ENCODE data around the gene EID1.

The EID1 gene

DNA sequence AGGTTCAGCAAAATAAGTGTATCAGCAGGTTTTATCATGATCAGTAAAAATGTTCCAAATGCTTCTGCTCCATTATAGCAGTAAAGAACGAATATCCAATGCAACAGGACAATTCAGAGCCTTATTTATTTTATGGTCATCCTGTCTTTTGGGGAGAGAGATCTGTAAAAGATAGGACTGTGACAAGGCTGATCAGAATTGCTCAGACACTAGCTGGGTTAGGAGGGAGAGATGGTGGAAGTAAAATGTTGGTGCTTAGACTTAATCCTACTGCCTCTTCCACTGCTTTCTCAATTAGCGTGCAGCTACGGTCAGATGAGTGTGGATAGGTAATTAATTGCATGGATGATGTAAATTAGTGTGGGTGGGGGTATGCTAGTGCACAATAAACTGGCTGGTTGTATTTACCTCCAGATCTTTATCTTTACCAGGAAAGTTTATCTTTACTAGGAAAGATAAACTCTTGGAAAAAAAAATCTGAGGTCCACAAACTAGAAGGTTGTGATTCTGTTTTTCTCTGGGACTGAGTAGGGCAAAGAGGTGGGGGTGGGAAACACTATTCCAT lies 2.2 kb downstream of the EID1 start:
- DNase-seq (ENCODE audit: low read depth): no peak
- no peak overlapping the region for H3K4me3 ChIP-seq (ENCODE audit: low read depth, low read length)
- TF ChIP-seq, protein P1, sequence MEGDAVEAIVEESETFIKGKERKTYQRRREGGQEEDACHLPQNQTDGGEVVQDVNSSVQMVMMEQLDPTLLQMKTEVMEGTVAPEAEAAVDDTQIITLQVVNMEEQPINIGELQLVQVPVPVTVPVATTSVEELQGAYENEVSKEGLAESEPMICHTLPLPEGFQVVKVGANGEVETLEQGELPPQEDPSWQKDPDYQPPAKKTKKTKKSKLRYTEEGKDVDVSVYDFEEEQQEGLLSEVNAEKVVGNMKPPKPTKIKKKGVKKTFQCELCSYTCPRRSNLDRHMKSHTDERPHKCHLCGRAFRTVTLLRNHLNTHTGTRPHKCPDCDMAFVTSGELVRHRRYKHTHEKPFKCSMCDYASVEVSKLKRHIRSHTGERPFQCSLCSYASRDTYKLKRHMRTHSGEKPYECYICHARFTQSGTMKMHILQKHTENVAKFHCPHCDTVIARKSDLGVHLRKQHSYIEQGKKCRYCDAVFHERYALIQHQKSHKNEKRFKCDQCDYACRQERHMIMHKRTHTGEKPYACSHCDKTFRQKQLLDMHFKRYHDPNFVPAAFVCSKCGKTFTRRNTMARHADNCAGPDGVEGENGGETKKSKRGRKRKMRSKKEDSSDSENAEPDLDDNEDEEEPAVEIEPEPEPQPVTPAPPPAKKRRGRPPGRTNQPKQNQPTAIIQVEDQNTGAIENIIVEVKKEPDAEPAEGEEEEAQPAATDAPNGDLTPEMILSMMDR (IDR thresholded peaks at IDR 0.05; ENCODE audit: low read depth, low read length, missing control alignments): no peak

DNA sequence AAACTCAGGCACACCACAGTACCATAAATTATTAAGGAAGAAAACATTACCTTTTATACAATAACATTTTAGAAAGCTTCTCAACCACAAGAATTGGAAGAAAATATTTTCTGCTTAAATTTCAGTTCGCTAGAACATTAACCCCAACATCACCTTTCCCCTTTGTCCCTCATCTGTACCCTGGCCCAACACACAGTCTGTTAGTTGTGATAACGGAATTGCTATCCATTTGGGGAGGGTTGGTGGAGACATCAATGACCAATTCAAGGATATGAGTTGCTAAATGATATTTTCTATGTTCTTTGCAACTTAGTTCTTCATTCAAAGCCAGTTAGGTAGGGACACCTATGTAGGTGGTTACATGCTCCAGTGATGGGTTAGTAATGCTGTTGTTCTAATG lies 5.8 kb downstream of the EID1 start:
- no peak for DNase-seq (ENCODE audit: low read depth)
- TF ChIP-seq, protein P1 (IDR thresholded peaks at IDR 0.05; ENCODE audit: low read depth, low read length, missing control alignments): no peak

DNA sequence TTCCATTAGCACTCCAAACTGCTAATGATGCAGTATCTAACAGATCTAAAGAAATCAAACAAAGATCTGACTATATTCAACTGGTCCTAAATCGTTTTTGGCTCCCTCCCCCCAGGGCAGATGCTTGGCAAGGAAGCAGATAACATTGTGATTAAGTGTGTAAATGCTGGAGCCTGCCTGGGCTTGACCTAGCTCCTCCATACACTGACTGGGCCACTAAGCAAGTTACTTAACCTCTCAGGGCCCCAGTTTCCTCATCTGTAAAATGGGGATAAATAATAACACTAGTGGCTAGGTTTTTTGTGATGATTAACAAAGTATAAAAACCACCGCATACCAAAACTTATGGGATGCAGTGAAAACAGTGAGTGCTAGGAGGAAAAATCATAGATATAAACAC lies 9.2 kb downstream of the EID1 start:
- no peak for DNase-seq (ENCODE audit: low read depth)
- no peak overlapping the region for H3K4me3 ChIP-seq (ENCODE audit: low read depth, low read length)
- TF ChIP-seq, protein P1 (IDR thresholded peaks at IDR 0.05; ENCODE audit: low read depth, low read length, missing control alignments): no peak

More for the DNA sequence above, 5.8 kb downstream of the EID1 start:
- H3K4me3 ChIP-seq (ENCODE audit: low read depth, low read length): no peak overlapping the region

DNA sequence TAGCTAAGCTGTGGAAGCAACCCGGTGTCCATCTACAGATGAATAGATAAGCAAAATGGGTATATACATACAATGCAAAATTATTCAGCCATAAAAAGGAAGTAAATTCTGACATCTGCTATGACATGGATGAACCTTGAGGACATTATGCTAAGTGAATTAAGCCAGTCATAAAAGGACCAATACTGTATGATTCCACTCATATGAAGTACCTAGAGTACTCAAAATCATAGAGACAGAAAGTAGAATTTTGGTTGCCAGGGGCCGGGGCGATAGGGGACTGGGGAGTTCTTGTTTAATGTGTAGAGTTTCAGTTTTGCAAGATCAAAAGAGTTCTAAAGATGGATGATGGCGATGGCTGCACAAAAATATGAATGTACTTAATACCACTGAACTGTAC lies 10.3 kb downstream of the EID1 start:
- H3K4me3 ChIP-seq (ENCODE audit: low read depth, low read length): no peak overlapping the region
- no peak for DNase-seq (ENCODE audit: low read depth)
- TF ChIP-seq, protein P1 (IDR thresholded peaks at IDR 0.05; ENCODE audit: low read depth, low read length, missing control alignments): no peak

DNA sequence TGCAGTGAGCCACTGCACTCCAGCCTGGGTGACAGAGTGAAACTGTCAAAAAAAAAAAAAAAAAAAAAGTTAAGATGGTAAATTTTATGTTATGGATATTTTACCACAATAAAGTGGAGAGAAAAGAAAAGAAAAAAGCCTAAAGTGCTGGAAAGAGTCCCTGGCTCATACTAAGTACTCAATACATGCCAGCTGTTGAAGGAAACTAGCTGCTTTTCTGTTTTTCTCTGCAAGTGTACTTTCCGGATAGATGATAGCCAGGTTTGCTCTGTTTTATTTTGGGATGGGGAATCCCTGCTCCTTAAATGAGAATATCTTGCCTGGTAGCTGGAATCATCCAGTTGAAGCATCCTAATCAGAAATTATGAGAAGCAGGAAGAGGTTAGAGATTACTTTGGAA lies 10.9 kb downstream of the EID1 start:
- no peak for DNase-seq (ENCODE audit: low read depth)
- no peak overlapping the region for H3K4me3 ChIP-seq (ENCODE audit: low read depth, low read length)
- TF ChIP-seq, protein P1 (IDR thresholded peaks at IDR 0.05; ENCODE audit: low read depth, low read length, missing control alignments): no peak

DNA sequence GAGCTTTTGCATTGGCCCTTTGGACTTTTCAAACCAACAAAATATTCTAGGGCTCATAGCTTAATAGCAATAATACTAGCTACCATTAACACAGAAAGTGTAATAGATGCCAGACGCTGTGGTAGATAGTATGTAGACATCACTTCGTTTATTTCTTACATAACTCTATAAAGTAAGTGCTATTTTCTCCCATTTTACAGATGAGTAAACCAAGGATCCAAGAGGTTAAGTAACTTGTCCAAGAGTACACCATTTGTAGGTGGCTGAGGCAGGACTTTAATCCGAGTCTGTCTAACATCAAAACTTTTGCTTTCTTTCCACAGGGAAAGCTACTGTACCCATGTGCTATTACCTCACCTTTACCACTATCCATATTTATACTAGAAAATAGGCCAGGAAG lies 12.0 kb downstream of the EID1 start:
- TF ChIP-seq, protein P1 (IDR thresholded peaks at IDR 0.05; ENCODE audit: low read depth, low read length, missing control alignments): no peak
- H3K4me3 ChIP-seq (ENCODE audit: low read depth, low read length): no peak overlapping the region
- no peak for DNase-seq (ENCODE audit: low read depth)

DNA sequence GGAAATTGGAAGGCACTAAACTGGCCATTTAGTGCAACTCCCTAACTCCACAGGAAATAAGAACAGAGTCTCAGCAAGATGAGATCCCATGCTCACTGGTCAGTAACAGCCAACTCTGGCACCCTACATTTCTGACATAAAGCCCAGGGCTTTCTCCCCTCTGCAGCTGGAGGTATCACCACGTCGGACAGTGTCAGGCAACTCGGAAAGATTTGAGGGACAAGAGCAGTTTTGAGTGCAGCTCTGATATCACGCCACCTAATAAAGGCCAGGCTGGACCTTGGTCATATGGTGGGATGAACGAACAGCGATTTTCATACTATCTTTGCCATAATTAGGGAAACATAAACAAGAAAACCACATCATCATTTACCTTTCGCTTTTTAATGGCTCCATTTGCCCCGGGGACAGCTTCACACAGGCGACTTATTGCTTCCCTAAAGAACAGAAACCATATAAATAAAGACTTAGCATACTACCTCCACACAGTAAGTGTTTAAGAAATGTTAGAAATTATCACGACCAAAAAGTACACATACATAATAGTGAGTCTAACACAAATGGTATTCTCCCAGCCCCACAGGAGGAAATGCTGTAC lies 12.5 kb downstream of the EID1 start:
- H3K4me3 ChIP-seq (ENCODE audit: low read depth, low read length): no peak overlapping the region
- TF ChIP-seq, protein P1 (IDR thresholded peaks at IDR 0.05; ENCODE audit: low read depth, low read length, missing control alignments): no peak
- no peak for DNase-seq (ENCODE audit: low read depth)
